ENCODE data around the gene JAK1.

Gene JAK1

DNA sequence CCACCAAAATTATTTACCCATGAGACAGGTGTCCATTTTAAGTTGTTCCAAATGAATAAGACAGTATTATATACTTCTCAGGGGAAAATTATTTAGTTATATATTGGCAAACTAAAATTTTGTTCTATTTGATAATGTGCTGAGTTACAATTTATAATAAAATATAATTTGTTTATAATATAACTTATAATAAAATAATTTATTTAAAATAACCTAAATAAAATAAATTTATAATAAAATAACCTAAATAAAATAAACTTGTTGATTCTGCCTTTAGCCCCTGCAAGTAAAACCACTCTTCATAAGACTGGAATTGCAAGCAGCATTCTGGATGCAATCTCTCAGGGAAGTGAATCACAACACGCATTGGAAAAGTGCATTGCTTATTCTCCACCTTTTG is 151.9 kb downstream of the JAK1 start:
- H3K9me3 ChIP-seq (ENCODE audit: control insufficient read depth in 2 of 2, low read length in 2 of 2): no peaks in the 10 kb centered on the region
- no peaks in the 10 kb centered on the region for H3K27me3 ChIP-seq (ENCODE audit: control insufficient read depth in 1 of 2, insufficient read depth in 2 of 2, low read length in 2 of 2)
- no peak overlapping the region for H3K27ac ChIP-seq (ENCODE audit: low read length)
- no peak overlapping the region for H3K4me3 ChIP-seq (ENCODE audit: low read length in 2 of 2)
- peaks cover 0 to 2% of the 10 kb centered on the region in 2 donors for H3K36me3 ChIP-seq (ENCODE audit: control insufficient read depth in 2 of 2, insufficient read depth in 2 of 2, low read length in 2 of 2)
- no peaks in the 10 kb centered on the region for H3K4me1 ChIP-seq (ENCODE audit: control insufficient read depth, insufficient read depth, low read length)
- no peak overlapping the region for H3K9ac ChIP-seq (ENCODE audit: low read length in 2 of 2)

DNA sequence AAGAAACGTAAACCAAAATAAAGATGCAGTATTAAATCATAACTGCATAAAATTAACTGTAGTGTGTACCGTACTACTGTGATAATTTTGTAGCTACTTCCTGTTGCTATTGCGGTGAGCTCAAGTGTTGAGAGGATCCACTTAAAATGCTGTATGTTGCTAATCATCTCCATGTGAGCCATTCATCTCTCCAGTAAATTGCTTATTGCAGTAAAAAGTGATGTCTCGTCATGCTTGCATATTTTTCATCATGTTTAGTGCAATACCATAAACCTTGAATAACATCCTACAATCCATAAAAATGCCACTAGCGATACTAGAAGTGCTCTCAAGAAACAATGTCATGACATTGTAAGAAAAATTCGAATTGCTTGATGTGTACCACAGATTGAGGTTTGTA is 155.2 kb downstream of the JAK1 start:
- Histone ChIP-seq H3K9ac (ENCODE audit: low read length in 2 of 2) (no peak overlapping the region), H3K36me3 (ENCODE audit: control insufficient read depth in 2 of 2, insufficient read depth in 2 of 2, low read length in 2 of 2) (no peaks in the 10 kb centered on the region), H3K27ac (ENCODE audit: low read length) (no peak overlapping the region), H3K27me3 (ENCODE audit: control insufficient read depth in 1 of 2, insufficient read depth in 2 of 2, low read length in 2 of 2) (no peaks in the 10 kb centered on the region), H3K4me3 (ENCODE audit: low read length in 2 of 2) (no peak overlapping the region), H3K4me1 (ENCODE audit: control insufficient read depth, insufficient read depth, low read length) (no peaks in the 10 kb centered on the region), H3K9me3 (ENCODE audit: control insufficient read depth in 2 of 2, low read length in 2 of 2) (no peaks in the 10 kb centered on the region)

DNA sequence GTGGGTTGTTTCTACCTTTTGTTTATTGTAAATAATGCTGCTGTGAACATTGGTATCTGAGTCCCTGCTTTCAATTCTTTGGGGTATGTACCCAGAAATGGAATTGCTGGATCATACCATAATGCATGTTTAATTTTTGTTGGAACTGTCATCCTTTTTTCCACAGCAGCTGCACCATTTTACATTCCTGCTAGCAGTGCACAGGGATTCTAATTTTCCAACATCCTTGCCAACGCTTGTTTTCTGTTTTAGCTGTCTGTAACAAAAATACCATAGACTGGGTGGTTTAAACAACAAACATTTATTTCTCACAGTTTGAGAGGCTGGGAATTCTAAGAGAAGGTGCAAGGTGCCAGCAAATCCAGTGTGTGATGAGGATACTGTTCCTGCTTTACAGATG is 156.3 kb downstream of the JAK1 start:
- H3K4me1 ChIP-seq (ENCODE audit: control insufficient read depth, insufficient read depth, low read length): no peaks in the 10 kb centered on the region
- peaks cover 0 to 1% of the 10 kb centered on the region in 2 donors for H3K36me3 ChIP-seq (ENCODE audit: control insufficient read depth in 2 of 2, insufficient read depth in 2 of 2, low read length in 2 of 2)
- H3K27me3 ChIP-seq (ENCODE audit: control insufficient read depth in 1 of 2, insufficient read depth in 2 of 2, low read length in 2 of 2): no peaks in the 10 kb centered on the region
- no peaks in the 10 kb centered on the region for H3K9me3 ChIP-seq (ENCODE audit: control insufficient read depth in 2 of 2, low read length in 2 of 2)
- no peak overlapping the region for H3K9ac ChIP-seq (ENCODE audit: low read length in 2 of 2)
- no peak overlapping the region for H3K4me3 ChIP-seq (ENCODE audit: low read length in 2 of 2)
- no peak overlapping the region for H3K27ac ChIP-seq (ENCODE audit: low read length)

DNA sequence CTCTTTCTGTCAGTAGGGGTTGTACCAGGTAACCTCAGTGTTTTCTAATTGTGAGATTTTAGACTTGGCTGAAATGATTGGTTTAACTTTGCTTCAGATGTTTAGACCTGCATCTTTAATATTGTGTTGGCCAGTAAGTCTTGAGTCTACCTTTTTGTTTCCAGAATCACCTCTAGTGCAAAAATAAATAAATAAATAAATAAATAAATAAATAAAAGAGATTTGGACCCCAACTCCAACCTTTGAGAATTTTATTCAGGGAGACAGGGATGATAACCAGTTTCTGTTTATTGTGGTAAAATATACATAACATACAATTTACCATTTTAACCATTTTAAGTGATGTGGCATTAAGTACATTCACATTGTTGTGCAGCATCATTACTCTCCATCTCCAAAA is 157.0 kb downstream of the JAK1 start:
- H3K9ac ChIP-seq (ENCODE audit: low read length in 2 of 2): no peak overlapping the region
- no peaks in the 10 kb centered on the region for H3K4me1 ChIP-seq (ENCODE audit: control insufficient read depth, insufficient read depth, low read length)

GRCh38 chr1:64801851-64802523 is 164.4 kb downstream of the JAK1 start:
- H3K9me3 ChIP-seq (ENCODE audit: control insufficient read depth in 2 of 2, low read length in 2 of 2): no peaks in the 10 kb centered on the region
- peaks cover 0 to 2% of the 10 kb centered on the region in 2 donors for H3K36me3 ChIP-seq (ENCODE audit: control insufficient read depth in 2 of 2, insufficient read depth in 2 of 2, low read length in 2 of 2)
- H3K4me1 ChIP-seq (ENCODE audit: control insufficient read depth, insufficient read depth, low read length): no peaks in the 10 kb centered on the region
- H3K27me3 ChIP-seq (ENCODE audit: control insufficient read depth in 1 of 2, insufficient read depth in 2 of 2, low read length in 2 of 2): no peaks in the 10 kb centered on the region
- H3K27ac ChIP-seq (ENCODE audit: low read length): no peak overlapping the region
- H3K9ac ChIP-seq (ENCODE audit: low read length in 2 of 2): no peak overlapping the region
- H3K4me3 ChIP-seq (ENCODE audit: low read length in 2 of 2): no peak overlapping the region

More for the DNA sequence above, 157.0 kb downstream of the JAK1 start:
- Histone ChIP-seq H3K9me3 (ENCODE audit: control insufficient read depth in 2 of 2, low read length in 2 of 2) (no peaks in the 10 kb centered on the region), H3K27ac (ENCODE audit: low read length) (no peak overlapping the region), H3K4me3 (ENCODE audit: low read length in 2 of 2) (no peak overlapping the region), H3K36me3 (ENCODE audit: control insufficient read depth in 2 of 2, insufficient read depth in 2 of 2, low read length in 2 of 2) (peaks cover 0 to 2% of the 10 kb centered on the region in 2 donors), H3K27me3 (ENCODE audit: control insufficient read depth in 1 of 2, insufficient read depth in 2 of 2, low read length in 2 of 2) (no peaks in the 10 kb centered on the region)

DNA sequence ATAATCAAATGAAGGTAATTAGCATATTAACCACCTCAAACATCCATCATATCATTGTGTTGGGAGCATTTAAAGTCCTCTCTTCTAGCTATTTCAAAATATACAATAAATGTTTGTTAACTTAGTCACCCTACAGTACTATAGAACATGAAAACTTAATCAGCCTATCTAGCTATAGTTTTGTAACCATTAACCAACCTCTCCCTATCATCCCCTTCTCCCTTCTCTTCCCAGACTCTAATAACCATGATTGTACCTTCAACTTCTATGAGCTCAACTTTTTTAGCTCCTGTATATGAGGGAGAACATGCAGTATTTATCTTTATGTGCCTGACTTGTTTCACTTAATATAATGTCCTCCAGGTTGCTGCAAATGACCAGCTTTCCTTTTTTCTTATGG is 167.5 kb downstream of the JAK1 start:
- no peak overlapping the region for H3K4me3 ChIP-seq (ENCODE audit: low read length in 2 of 2)
- no peak overlapping the region for H3K9ac ChIP-seq (ENCODE audit: low read length in 2 of 2)
- H3K27me3 ChIP-seq (ENCODE audit: control insufficient read depth in 1 of 2, insufficient read depth in 2 of 2, low read length in 2 of 2): no peaks in the 10 kb centered on the region
- H3K9me3 ChIP-seq (ENCODE audit: control insufficient read depth in 2 of 2, low read length in 2 of 2): no peaks in the 10 kb centered on the region
- H3K4me1 ChIP-seq (ENCODE audit: control insufficient read depth, insufficient read depth, low read length): no peaks in the 10 kb centered on the region
- no peak overlapping the region for H3K27ac ChIP-seq (ENCODE audit: low read length)
- no peaks in the 10 kb centered on the region for H3K36me3 ChIP-seq (ENCODE audit: control insufficient read depth in 2 of 2, insufficient read depth in 2 of 2, low read length in 2 of 2)

DNA sequence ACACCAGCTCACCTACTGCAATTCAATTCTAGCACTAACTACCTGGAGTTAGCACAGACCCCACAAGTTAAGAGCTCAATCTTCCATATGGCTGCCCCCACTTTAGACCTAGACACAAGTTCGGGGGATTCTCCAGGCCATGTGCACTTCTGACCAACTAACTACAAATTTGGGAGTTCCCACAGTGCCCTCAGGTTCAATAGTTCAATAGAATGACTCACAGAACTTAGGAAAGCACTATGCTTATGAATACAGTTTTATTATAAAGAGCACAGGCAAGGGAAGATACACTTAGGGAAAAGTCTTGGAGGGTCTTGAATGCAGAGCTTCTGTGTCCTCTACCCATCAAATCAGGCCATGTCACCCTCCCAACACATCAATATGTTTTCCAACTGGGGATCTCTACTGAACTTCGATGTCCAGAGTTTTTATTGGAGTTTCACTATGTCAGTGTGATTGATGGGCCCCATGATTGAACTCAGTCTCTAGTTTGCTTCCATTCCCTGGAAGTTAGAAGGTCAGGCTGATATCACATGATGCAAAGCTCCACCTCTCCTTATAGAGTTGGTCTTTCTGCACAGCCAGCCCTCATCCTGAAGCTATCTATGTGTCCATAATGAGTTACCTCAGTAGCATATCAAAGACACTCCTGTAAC is 175.4 kb downstream of the JAK1 start:
- H3K4me1 ChIP-seq (ENCODE audit: control insufficient read depth, insufficient read depth, low read length): no peaks in the 10 kb centered on the region

More for the DNA sequence above, 175.4 kb downstream of the JAK1 start:
- Histone ChIP-seq H3K27ac (ENCODE audit: low read length) (no peak overlapping the region), H3K36me3 (ENCODE audit: control insufficient read depth in 2 of 2, insufficient read depth in 2 of 2, low read length in 2 of 2) (peaks cover 7 to 9% of the 10 kb centered on the region in 2 donors), H3K27me3 (ENCODE audit: control insufficient read depth in 1 of 2, insufficient read depth in 2 of 2, low read length in 2 of 2) (no peaks in the 10 kb centered on the region), H3K9ac (ENCODE audit: low read length in 2 of 2) (no peak overlapping the region), H3K9me3 (ENCODE audit: control insufficient read depth in 2 of 2, low read length in 2 of 2) (peaks cover 5 to 6% of the 10 kb centered on the region in 2 donors), H3K4me3 (ENCODE audit: low read length in 2 of 2) (no peak overlapping the region)
